ENCODE measurements around the gene KIN.
"Not testable (repeated sequence)": the region's sequence is repeated elsewhere in the genome, so short reads cannot be mapped to it uniquely, and the experiment has no call there.

KIN gene

GRCh38 chr10:7817984-7818294, 30.1 kb upstream of the KIN start:
- no peak for DNase-seq (ENCODE audit: extremely low read depth, insufficient read length)
- no peaks in the 10 kb centered on the region; the same call in 1 of the 2 replicates for H3K36me3 ChIP-seq (ENCODE audit: control insufficient read depth, insufficient read depth, low read length)
- peak overlapping the region; percentile 94 for H3K4me3 ChIP-seq (replicated peaks; ENCODE audit: low read depth, low read length)
- no peaks in the 10 kb centered on the region for H3K27me3 ChIP-seq (replicated peaks; ENCODE audit: control insufficient read depth, insufficient read depth, low read length)
- TF ChIP-seq CTCF (IDR thresholded peaks at IDR 0.05; ENCODE audit: insufficient read depth, low read length, poor library complexity, severe bottlenecking) = no peak

- DNase-seq (ENCODE audit: extremely low read depth, insufficient read length) = no peak
- TF ChIP-seq CTCF (IDR thresholded peaks at IDR 0.05; ENCODE audit: insufficient read depth, low read length, poor library complexity, severe bottlenecking) = no peak
- peak overlapping the region; percentile 94 for H3K4me3 ChIP-seq (replicated peaks; ENCODE audit: low read depth, low read length)
- no peaks in the 10 kb centered on the region for H3K27me3 ChIP-seq (replicated peaks; ENCODE audit: control insufficient read depth, insufficient read depth, low read length)
- no peaks in the 10 kb centered on the region; the same call in 1 of the 2 replicates for H3K36me3 ChIP-seq (ENCODE audit: control insufficient read depth, insufficient read depth, low read length)
Observed at GRCh38 chr10:7817576-7817975, 29.8 kb upstream of the KIN start.

GRCh38 chr10:7813481-7813880, 25.7 kb upstream of the KIN start:
- TF ChIP-seq CTCF (IDR thresholded peaks at IDR 0.05; ENCODE audit: insufficient read depth, low read length, poor library complexity, severe bottlenecking) = peak; percentile 5
- H3K4me3 ChIP-seq (replicated peaks; ENCODE audit: low read depth, low read length) = no peak overlapping the region
- no peaks in the 10 kb centered on the region for H3K27me3 ChIP-seq (replicated peaks; ENCODE audit: control insufficient read depth, insufficient read depth, low read length)
- no peak for DNase-seq (ENCODE audit: extremely low read depth, insufficient read length)
- H3K36me3 ChIP-seq (ENCODE audit: control insufficient read depth, insufficient read depth, low read length) = no peaks in the 10 kb centered on the region; the same call in 1 of the 2 replicates

GRCh38 chr10:7811743-7812142, 23.9 kb upstream of the KIN start:
- not testable (repeated sequence) for H3K4me3 ChIP-seq (replicated peaks; ENCODE audit: low read depth, low read length); H3K27me3 ChIP-seq (replicated peaks; ENCODE audit: control insufficient read depth, insufficient read depth, low read length); DNase-seq (ENCODE audit: extremely low read depth, insufficient read length); H3K36me3 ChIP-seq (ENCODE audit: control insufficient read depth, insufficient read depth, low read length)

- no peaks in the 10 kb centered on the region for H3K27me3 ChIP-seq (replicated peaks; ENCODE audit: control insufficient read depth, insufficient read depth, low read length)
- H3K36me3 ChIP-seq (ENCODE audit: control insufficient read depth, insufficient read depth, low read length) = no peaks in the 10 kb centered on the region; the same call in 1 of the 2 replicates
- H3K4me3 ChIP-seq (replicated peaks; ENCODE audit: low read depth, low read length) = no peak overlapping the region
- TF ChIP-seq CTCF (IDR thresholded peaks at IDR 0.05; ENCODE audit: insufficient read depth, low read length, poor library complexity, severe bottlenecking) = no peak
- DNase-seq (ENCODE audit: extremely low read depth, insufficient read length) = no peak
Observed at GRCh38 chr10:7811000-7811399, 23.2 kb upstream of the KIN start.

- no peak overlapping the region for H3K4me3 ChIP-seq (replicated peaks; ENCODE audit: low read depth, low read length)
- DNase-seq (ENCODE audit: extremely low read depth, insufficient read length) = no peak
Observed at GRCh38 chr10:7810443-7810842, 22.6 kb upstream of the KIN start.

More at GRCh38 chr10:7810443-7810842, 22.6 kb upstream of the KIN start:
- H3K36me3 ChIP-seq (ENCODE audit: control insufficient read depth, insufficient read depth, low read length) = no peaks in the 10 kb centered on the region; the same call in 1 of the 2 replicates
- no peaks in the 10 kb centered on the region for H3K27me3 ChIP-seq (replicated peaks; ENCODE audit: control insufficient read depth, insufficient read depth, low read length)
- no peak for TF ChIP-seq CTCF (IDR thresholded peaks at IDR 0.05; ENCODE audit: insufficient read depth, low read length, poor library complexity, severe bottlenecking)
